ENCODE data around the gene LBX1.

Gene LBX1

GRCh38 chr10:101246639-101247038 lies 17.4 kb upstream of the LBX1 start:
- no peak for DNase-seq (ENCODE audit: extremely low spot score)
- ChIA-PET CTCF (no interaction called here), POLR2A (no interaction called here)
- TF ChIP-seq, protein P1, sequence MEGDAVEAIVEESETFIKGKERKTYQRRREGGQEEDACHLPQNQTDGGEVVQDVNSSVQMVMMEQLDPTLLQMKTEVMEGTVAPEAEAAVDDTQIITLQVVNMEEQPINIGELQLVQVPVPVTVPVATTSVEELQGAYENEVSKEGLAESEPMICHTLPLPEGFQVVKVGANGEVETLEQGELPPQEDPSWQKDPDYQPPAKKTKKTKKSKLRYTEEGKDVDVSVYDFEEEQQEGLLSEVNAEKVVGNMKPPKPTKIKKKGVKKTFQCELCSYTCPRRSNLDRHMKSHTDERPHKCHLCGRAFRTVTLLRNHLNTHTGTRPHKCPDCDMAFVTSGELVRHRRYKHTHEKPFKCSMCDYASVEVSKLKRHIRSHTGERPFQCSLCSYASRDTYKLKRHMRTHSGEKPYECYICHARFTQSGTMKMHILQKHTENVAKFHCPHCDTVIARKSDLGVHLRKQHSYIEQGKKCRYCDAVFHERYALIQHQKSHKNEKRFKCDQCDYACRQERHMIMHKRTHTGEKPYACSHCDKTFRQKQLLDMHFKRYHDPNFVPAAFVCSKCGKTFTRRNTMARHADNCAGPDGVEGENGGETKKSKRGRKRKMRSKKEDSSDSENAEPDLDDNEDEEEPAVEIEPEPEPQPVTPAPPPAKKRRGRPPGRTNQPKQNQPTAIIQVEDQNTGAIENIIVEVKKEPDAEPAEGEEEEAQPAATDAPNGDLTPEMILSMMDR (IDR thresholded peaks at IDR 0.05; ENCODE audit: control extremely low read depth, extremely low read depth, low read depth, missing control alignments) = no peak

DNA sequence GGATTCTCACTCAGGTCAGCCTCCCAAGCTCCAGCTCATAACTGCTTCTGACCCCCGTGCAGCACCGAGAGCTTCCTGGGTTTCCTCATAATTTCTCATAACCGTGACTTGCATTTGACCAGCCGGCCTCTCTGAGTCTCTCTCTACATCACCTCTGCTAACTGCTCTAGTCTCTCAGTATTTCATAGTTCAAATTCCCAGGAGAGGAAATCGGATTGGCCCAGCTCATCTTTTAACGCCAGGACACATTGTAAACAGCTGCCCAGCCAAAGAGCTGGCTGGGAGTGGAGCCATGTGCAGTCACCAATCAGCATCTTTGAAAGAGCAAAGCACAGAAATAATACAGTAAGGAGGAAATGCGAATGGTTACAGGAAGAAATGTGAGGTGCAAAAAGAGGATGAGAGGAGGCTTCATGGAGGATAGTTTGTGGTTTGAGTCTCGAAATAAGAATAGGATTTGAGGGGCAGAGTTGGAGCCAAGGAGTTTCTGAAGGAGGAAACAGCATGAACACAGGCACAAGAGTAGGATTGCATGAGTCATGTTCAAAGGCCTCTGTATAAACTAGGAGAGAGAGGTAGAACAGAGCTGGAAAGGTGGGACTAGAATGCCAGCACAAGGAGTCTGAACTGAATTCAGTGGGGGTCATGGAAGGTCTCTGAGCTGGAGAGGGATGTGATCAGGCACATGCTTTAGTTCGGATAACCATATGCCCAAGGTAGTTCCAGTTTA lies 15.2 kb upstream of the LBX1 start:
- TF ChIP-seq, protein P1 (IDR thresholded peaks at IDR 0.05; ENCODE audit: control extremely low read depth, extremely low read depth, low read depth, missing control alignments) = no peak
- ChIA-PET CTCF (interaction anchor here (1.0 to 1.5 kb wide), 5 partner anchors 27 to 47 kb away, joined by 3 to 4 read pairs (median 4); no protein-coding TSS in a partner anchor), POLR2A (no interaction called here)
- DNase-seq (ENCODE audit: extremely low spot score) = no peak

- ChIA-PET POLR2A (no interaction called here), CTCF (interaction anchor here (1.0 to 1.9 kb wide), 3 partner anchors 11 to 37 kb away, joined by 3 to 7 read pairs (median 5); no protein-coding TSS in a partner anchor)
- no peak for DNase-seq (ENCODE audit: extremely low spot score)
- TF ChIP-seq, protein P1 (IDR thresholded peaks at IDR 0.05; ENCODE audit: control extremely low read depth, extremely low read depth, low read depth, missing control alignments) = no peak
These were observed 12.8 kb upstream of the LBX1 start for GRCh38 chr10:101241840-101242707.

DNA sequence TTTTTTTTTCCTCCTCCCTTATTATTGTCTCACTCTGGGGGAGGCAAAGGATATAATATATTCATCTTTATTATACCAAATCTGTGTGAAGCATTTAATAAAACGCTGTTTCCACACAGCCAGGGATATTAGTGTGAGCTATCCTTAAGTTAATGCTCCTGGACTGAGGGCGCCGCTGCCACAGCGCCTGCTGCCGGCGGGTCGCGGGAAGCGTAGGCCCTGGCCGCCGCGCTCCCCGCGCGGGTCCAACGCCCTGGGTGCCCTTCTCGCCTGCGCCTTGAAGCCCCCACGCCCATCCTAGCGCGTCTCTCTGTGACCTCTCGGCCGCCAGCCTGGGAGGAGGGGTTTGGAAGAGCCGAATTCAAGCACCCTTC lies 9.5 kb upstream of the LBX1 start:
- POLR2A ChIA-PET = no interaction called here
- no peak for DNase-seq (ENCODE audit: extremely low spot score)
- CTCF ChIA-PET = interaction anchor here (0.7 to 4.1 kb wide), 5 partner anchors 9 to 203 kb away, joined by 4 to 38 read pairs (median 5); partner anchors contain the start of gene LBX1
- TF ChIP-seq, protein P1 (IDR thresholded peaks at IDR 0.05; ENCODE audit: control extremely low read depth, extremely low read depth, low read depth, missing control alignments) = peak; percentile 66

DNA sequence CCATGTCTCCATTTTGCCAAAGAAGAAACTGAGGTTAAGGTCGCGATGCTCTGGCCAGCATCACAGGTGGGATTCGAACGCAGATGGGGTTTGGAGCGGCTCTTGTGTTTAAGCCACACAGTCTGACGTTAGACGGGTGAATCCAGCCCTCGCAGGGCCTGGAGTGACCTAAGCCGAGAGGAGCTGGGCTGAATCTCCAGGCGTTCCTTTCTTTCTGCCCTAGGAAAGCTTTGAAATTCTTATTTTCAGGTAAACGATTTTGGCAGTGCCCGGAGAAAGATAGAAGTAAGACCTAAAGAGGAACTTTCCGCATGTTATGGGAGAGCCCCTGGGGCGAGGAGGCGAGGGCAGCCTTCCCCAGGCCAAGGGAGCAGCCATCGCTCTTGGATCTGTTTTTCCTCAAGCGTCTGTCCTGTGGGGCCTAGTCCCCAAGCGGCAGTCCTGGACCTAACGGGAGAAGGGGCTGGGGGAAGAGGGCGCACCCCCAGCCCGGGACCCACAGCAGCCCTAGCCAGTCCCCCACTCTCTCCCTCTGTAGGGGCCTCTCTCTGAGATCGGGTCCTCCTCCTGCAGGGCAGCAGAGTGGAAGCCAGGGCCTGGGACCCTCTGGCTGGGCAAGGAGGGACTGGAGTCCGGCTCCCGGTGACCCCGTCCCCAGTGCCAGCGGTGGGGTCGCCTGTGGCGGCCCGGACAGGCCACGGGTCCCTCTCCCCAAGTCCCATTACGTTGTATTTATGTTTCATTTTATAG lies 8.9 kb upstream of the LBX1 start:
- no peak for DNase-seq (ENCODE audit: extremely low spot score)
- TF ChIP-seq, protein P1 (IDR thresholded peaks at IDR 0.05; ENCODE audit: control extremely low read depth, extremely low read depth, low read depth, missing control alignments) = no peak
- ChIA-PET POLR2A (no interaction called here), CTCF (interaction anchor here (0.7 to 4.1 kb wide), 8 partner anchors 9 to 330 kb away, joined by 3 to 38 read pairs (median 4); partner anchors contain the start of gene LBX1)

Data from GM10248 (cell line).